ENCODE measurements around the gene PCBP2. TPM values are rescaled to one million over a fixed set of nuclear protein-coding genes. Genes with fewer than 3 reads are reported as not detected.

PCBP2 gene
- total RNA-seq, 1 donor from 2014 or later, result 435 TPM

- Mint-ChIP-seq H3K27me3 (ENCODE audit: insufficient read depth, low read depth) (peaks cover 5% of the 10 kb centered on the region), H3K4me3 (no peak overlapping the region), H3K9me3 (no peaks in the 10 kb centered on the region), H3K4me1 (peaks cover 32% of the 10 kb centered on the region), H3K27ac (no peak overlapping the region), H3K36me3 (peaks cover 48% of the 10 kb centered on the region)
- Histone ChIP-seq H3K79me2 (ENCODE audit: low read depth) (peaks cover 100% of the 10 kb centered on the region), H3K9ac (no peak overlapping the region), H3K4me1 (peaks cover 33% of the 10 kb centered on the region), H3F3A (ENCODE audit: low read depth) (peaks cover 93% of the 10 kb centered on the region), H3K27ac (no peak overlapping the region), H3K4me3 (no peak overlapping the region), H3K4me2 (no peak overlapping the region), H3K36me3 (peaks cover 47% of the 10 kb centered on the region), H3K27me3 (no peaks in the 10 kb centered on the region), H3K9me3 (ENCODE audit: low read depth) (no peaks in the 10 kb centered on the region), H2AFZ (replicated peaks) (no peak overlapping the region), H4K20me1 (ENCODE audit: low read depth) (peaks cover 100% of the 10 kb centered on the region)
- no peak for DNase-seq (ENCODE audit: low spot score)
- TF ChIP-seq EZH2 (IDR thresholded peaks at IDR 0.05) (no peak), CTCF (IDR thresholded peaks at IDR 0.05) (no peak), EZH2phosphoT487 (IDR thresholded peaks at IDR 0.05) (no peak)
Measured at GRCh38 chr12:53468282-53468681, 16.4 kb downstream of the PCBP2 start.

DNA sequence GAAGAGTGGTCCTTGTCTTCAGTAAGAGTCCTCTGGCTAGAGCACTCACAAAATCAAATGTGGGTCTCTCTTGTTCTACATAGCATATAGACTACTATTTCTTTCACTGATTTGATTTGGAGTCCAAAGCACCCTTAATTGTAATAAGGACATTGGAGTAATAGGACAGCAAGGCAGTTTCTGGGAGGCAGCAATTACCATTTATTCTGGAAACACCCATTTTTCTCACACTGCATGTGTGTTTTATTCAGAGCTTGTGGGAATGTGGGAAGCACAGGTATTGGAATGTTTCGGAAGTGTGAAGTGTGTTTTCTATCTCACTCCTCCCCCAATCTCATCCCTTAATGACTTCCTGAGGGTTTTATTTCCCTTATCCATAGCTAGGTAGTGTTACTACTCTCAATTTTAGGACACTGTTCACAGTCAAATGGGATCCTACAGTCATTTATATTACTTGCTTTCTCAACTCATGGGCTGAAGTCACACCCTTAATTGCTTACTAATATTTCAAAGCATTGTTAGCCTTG, 20.2 kb downstream of the PCBP2 start:
- H3K36me3 Mint-ChIP-seq, result peaks cover 59% of the 10 kb centered on the region
- no peaks in the 10 kb centered on the region for H3K27me3 ChIP-seq
- H3K27me3 Mint-ChIP-seq (ENCODE audit: insufficient read depth, low read depth), result peaks cover 2% of the 10 kb centered on the region
- no peak overlapping the region for H2AFZ ChIP-seq (replicated peaks)
- H3F3A ChIP-seq (ENCODE audit: low read depth), result peaks cover 96% of the 10 kb centered on the region
- H3K9ac ChIP-seq, result no peak overlapping the region
- no peak overlapping the region for H3K27ac Mint-ChIP-seq
- H3K9me3 Mint-ChIP-seq, result no peaks in the 10 kb centered on the region
- H3K9me3 ChIP-seq (ENCODE audit: low read depth), result no peaks in the 10 kb centered on the region
- TF ChIP-seq EZH2phosphoT487 (IDR thresholded peaks at IDR 0.05) (no peak), EZH2 (IDR thresholded peaks at IDR 0.05) (no peak), CTCF (IDR thresholded peaks at IDR 0.05) (no peak)
- H3K27ac ChIP-seq, result peak overlapping the region; percentile 80
- H4K20me1 ChIP-seq (ENCODE audit: low read depth), result peaks cover 100% of the 10 kb centered on the region
- H3K36me3 ChIP-seq, result peaks cover 48% of the 10 kb centered on the region
- H3K4me1 ChIP-seq, result peaks cover 53% of the 10 kb centered on the region
- H3K4me2 ChIP-seq, result peak overlapping the region; percentile 52
- H3K4me1 Mint-ChIP-seq, result peaks cover 43% of the 10 kb centered on the region
- no peak overlapping the region for H3K4me3 ChIP-seq
- DNase-seq (ENCODE audit: low spot score), result no peak
- no peak overlapping the region for H3K4me3 Mint-ChIP-seq
- H3K79me2 ChIP-seq (ENCODE audit: low read depth), result peaks cover 100% of the 10 kb centered on the region

DNA sequence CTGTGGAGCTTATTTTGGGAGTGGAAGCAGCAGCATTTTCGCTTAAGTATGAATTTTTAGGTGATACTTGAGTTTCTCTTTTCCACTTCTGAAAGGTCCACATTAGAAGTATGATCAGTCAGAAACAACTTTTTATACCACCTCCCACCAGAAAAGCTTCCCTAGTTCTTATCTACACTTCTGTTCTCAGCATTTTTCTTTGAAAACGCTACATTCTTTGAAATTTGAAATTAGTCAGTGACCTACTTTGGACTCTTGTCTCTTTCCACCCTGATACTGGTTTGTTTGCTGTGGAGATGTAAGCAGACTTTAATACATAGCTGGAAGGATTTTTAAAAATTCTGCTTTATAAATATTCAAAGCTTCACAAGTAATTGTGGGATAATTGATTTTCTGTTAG, 22.2 kb downstream of the PCBP2 start:
- H3K9ac ChIP-seq, result peak overlapping the region; percentile 14
- peaks cover 54% of the 10 kb centered on the region for H3K36me3 Mint-ChIP-seq
- DNase-seq (ENCODE audit: low spot score), result no peak
- peak overlapping the region; percentile 52 for H3K4me2 ChIP-seq
- H3K4me1 ChIP-seq, result peaks cover 69% of the 10 kb centered on the region
- H3F3A ChIP-seq (ENCODE audit: low read depth), result peaks cover 96% of the 10 kb centered on the region
- H3K4me3 Mint-ChIP-seq, result no peak overlapping the region
- H3K4me1 Mint-ChIP-seq, result peaks cover 55% of the 10 kb centered on the region
- no peaks in the 10 kb centered on the region for H3K27me3 ChIP-seq
- peaks cover 100% of the 10 kb centered on the region for H3K79me2 ChIP-seq (ENCODE audit: low read depth)
- H3K27ac ChIP-seq, result peak overlapping the region; percentile 80
- peak overlapping the region; percentile 7 for H3K4me3 ChIP-seq
- peaks cover 100% of the 10 kb centered on the region for H4K20me1 ChIP-seq (ENCODE audit: low read depth)
- H3K27me3 Mint-ChIP-seq (ENCODE audit: insufficient read depth, low read depth), result peaks cover 2% of the 10 kb centered on the region
- no peak overlapping the region for H2AFZ ChIP-seq (replicated peaks)
- peaks cover 41% of the 10 kb centered on the region for H3K36me3 ChIP-seq
- no peaks in the 10 kb centered on the region for H3K9me3 Mint-ChIP-seq
- no peak overlapping the region for H3K27ac Mint-ChIP-seq
- TF ChIP-seq EZH2phosphoT487 (IDR thresholded peaks at IDR 0.05), result no peak
- no peak for TF ChIP-seq CTCF (IDR thresholded peaks at IDR 0.05)
- TF ChIP-seq EZH2 (IDR thresholded peaks at IDR 0.05), result no peak
- no peaks in the 10 kb centered on the region for H3K9me3 ChIP-seq (ENCODE audit: low read depth)
